ENCODE data around the gene EXOC1L.

The EXOC1L gene

DNA sequence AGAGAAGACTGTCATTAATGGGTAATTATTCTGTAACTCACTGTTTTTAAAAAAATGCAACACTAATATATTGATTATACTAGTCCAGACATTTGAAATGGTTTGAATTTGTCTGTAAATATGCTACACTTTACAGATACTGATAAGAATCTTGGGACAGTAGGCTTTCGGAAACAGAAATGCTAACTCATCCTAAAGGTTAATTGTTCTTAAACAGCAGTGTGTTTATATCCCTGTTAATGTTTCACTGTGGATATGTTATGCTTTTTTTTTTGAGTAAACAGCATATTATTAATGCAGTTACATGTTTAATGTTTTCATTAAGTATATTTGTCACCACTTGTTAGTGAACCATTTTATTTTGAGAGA, 65.2 kb downstream of the EXOC1L start:
- no peak for DNase-seq

All from stimulated activated CD4-positive, alpha-beta T cell treated with anti-CD3 and anti-CD28 coated beads, Interleukin-1b, Interleukin-23, amount 100 ng/mL, for 48 hours (primary cell).